ENCODE results near the gene VTCN1. TPM values are rescaled to one million over a fixed set of nuclear protein-coding genes. Genes with fewer than 3 reads are reported as not detected.

VTCN1 gene
- total RNA-seq, 1 experiment from 2014 or later = not detected

DNA sequence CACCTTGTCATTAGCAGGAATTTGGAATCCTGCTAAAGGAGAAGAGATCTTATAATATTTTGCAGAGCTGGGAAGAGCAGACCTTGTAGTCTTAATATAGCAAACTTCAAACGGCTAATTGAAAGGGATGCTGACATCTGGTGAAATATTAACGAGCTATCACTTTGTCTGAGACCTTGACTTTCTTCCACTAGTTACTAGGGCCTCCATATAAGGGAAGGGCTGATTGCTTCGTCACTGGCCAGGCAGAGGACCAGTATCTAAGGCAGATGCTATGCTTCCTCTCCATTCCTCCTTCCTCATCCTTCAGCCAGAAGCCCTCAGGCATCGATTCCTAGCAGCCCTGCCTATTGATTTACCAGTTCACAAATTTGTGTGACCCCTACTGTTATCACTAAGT, 6.0 kb upstream of the VTCN1 start:
- TF ChIP-seq SIN3A (IDR thresholded peaks at IDR 0.05; ENCODE audit: borderline replicate concordance, insufficient read depth, low read depth, low read length) = no peak
- TF ChIP-seq POLR2AphosphoS5 (IDR thresholded peaks at IDR 0.05; ENCODE audit: low read depth, low read length) = no peak
- TF ChIP-seq, protein P1, sequence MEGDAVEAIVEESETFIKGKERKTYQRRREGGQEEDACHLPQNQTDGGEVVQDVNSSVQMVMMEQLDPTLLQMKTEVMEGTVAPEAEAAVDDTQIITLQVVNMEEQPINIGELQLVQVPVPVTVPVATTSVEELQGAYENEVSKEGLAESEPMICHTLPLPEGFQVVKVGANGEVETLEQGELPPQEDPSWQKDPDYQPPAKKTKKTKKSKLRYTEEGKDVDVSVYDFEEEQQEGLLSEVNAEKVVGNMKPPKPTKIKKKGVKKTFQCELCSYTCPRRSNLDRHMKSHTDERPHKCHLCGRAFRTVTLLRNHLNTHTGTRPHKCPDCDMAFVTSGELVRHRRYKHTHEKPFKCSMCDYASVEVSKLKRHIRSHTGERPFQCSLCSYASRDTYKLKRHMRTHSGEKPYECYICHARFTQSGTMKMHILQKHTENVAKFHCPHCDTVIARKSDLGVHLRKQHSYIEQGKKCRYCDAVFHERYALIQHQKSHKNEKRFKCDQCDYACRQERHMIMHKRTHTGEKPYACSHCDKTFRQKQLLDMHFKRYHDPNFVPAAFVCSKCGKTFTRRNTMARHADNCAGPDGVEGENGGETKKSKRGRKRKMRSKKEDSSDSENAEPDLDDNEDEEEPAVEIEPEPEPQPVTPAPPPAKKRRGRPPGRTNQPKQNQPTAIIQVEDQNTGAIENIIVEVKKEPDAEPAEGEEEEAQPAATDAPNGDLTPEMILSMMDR (IDR thresholded peaks at IDR 0.05) = no peak
- TF ChIP-seq, protein P2, sequence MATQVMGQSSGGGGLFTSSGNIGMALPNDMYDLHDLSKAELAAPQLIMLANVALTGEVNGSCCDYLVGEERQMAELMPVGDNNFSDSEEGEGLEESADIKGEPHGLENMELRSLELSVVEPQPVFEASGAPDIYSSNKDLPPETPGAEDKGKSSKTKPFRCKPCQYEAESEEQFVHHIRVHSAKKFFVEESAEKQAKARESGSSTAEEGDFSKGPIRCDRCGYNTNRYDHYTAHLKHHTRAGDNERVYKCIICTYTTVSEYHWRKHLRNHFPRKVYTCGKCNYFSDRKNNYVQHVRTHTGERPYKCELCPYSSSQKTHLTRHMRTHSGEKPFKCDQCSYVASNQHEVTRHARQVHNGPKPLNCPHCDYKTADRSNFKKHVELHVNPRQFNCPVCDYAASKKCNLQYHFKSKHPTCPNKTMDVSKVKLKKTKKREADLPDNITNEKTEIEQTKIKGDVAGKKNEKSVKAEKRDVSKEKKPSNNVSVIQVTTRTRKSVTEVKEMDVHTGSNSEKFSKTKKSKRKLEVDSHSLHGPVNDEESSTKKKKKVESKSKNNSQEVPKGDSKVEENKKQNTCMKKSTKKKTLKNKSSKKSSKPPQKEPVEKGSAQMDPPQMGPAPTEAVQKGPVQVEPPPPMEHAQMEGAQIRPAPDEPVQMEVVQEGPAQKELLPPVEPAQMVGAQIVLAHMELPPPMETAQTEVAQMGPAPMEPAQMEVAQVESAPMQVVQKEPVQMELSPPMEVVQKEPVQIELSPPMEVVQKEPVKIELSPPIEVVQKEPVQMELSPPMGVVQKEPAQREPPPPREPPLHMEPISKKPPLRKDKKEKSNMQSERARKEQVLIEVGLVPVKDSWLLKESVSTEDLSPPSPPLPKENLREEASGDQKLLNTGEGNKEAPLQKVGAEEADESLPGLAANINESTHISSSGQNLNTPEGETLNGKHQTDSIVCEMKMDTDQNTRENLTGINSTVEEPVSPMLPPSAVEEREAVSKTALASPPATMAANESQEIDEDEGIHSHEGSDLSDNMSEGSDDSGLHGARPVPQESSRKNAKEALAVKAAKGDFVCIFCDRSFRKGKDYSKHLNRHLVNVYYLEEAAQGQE (IDR thresholded peaks at IDR 0.05; ENCODE audit: insufficient read depth in 1 of 2, low read depth in 2 of 2, low read length in 1 of 2) = no peak
- TF ChIP-seq TCF7L2 (IDR thresholded peaks at IDR 0.05; ENCODE audit: low read depth, low read length) = no peak
- Histone ChIP-seq H3K27ac (ENCODE audit: low read length) (no peak overlapping the region), H3K4me1 (ENCODE audit: control insufficient read depth, insufficient read depth, low read length) (no peaks in the 10 kb centered on the region), H3K36me3 (ENCODE audit: control insufficient read depth, insufficient read depth, low read length) (no peaks in the 10 kb centered on the region), H3K9me3 (ENCODE audit: control insufficient read depth, insufficient read depth, low read depth, low read length) (no peaks in the 10 kb centered on the region), H3K4me3 (ENCODE audit: low read depth in 2 of 2, low read length in 2 of 2) (no peak overlapping the region), H3K27me3 (ENCODE audit: control insufficient read depth, insufficient read depth, low read length) (no peaks in the 10 kb centered on the region)
- intact Hi-C loops (cut with micrococcal nuclease; ENCODE audit: unreplicated experiment) = no loop called here
- ChIA-PET POLR2A (no interaction called here), CTCF (no interaction called here)
- no TSS peak for BruUV-seq (replicated peaks)
- DNase-seq (ENCODE audit: low read depth, low spot score) (no peak), ATAC-seq (no peak)
- in situ Hi-C loops (cut with HindIII; ENCODE audit: low pct_unique_long_range_greater_than_20kb, low sequenced_read_pairs) = no loop called here

DNA sequence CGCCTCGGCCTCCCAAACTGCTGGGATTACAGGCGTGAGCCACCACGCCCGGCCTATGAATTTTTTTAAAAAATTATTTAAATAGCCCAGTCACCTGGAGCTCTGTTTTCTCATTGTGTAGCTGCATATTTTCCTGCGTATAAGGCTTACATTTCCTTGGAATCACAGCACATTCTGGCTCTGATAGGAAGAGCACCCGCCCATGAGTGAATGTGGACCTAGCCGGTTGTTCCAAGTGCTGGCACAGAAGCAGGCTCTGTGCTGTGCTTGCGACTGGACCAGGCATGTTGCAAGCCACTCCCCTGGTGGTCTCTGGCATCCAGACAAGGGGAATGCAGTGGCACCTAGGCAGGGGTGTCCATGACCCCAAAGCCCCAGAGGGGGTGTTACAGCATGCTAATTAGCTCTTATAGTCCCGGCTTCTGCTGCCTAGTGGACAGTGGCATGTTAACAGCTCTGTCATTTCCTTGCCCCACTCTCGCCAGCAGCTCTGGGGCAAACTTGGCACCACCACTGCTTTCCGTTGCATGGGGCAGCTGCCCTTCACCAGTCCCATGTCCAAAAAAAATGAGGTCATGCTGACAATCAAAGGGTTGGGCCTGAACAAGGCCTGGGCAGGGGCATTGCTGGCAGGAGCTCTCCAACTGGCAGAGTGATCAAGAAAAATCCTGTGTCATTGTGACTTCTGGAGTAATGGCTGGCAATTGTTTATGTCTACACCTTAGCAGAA, 5.2 kb upstream of the VTCN1 start:
- ChIA-PET CTCF (no interaction called here), POLR2A (no interaction called here)
- Histone ChIP-seq H3K4me3 (ENCODE audit: low read depth in 2 of 2, low read length in 2 of 2) (no peak overlapping the region), H3K4me1 (ENCODE audit: control insufficient read depth, insufficient read depth, low read length) (no peaks in the 10 kb centered on the region), H3K27me3 (ENCODE audit: control insufficient read depth, insufficient read depth, low read length) (no peaks in the 10 kb centered on the region), H3K27ac (ENCODE audit: low read length) (no peak overlapping the region), H3K36me3 (ENCODE audit: control insufficient read depth, insufficient read depth, low read length) (no peaks in the 10 kb centered on the region), H3K9me3 (ENCODE audit: control insufficient read depth, insufficient read depth, low read depth, low read length) (no peaks in the 10 kb centered on the region)
- ATAC-seq = no peak
- DNase-seq (ENCODE audit: low read depth, low spot score) = no peak
- intact Hi-C loops (cut with micrococcal nuclease; ENCODE audit: unreplicated experiment) (no loop called here), in situ Hi-C loops (cut with HindIII; ENCODE audit: low pct_unique_long_range_greater_than_20kb, low sequenced_read_pairs) (no loop called here)
- no TSS peak for BruUV-seq (replicated peaks)
- no peak for TF ChIP-seq SIN3A (IDR thresholded peaks at IDR 0.05; ENCODE audit: borderline replicate concordance, insufficient read depth, low read depth, low read length)
- TF ChIP-seq POLR2AphosphoS5 (IDR thresholded peaks at IDR 0.05; ENCODE audit: low read depth, low read length) = no peak
- TF ChIP-seq, protein P2 (IDR thresholded peaks at IDR 0.05; ENCODE audit: insufficient read depth in 1 of 2, low read depth in 2 of 2, low read length in 1 of 2) = no peak
- TF ChIP-seq, protein P1 (IDR thresholded peaks at IDR 0.05) = no peak
- no peak for TF ChIP-seq TCF7L2 (IDR thresholded peaks at IDR 0.05; ENCODE audit: low read depth, low read length)

All from Panc1 (cell line).